Mesothelial cell of epicardium (in vitro differentiated cells): ENCODE measurements around the gene TMEM131L. TPM values are rescaled to one million over a fixed set of nuclear protein-coding genes. Genes with fewer than 3 reads are reported as not detected.
"Not testable (repeated sequence)": the region's sequence is repeated elsewhere in the genome, so short reads cannot be mapped to it uniquely, and the experiment has no call there.

Source experiments
- DNase-seq, 2 experiments: peaks; one replicate each; pipeline ENCODE4 v3.0.0; 2021; ENCODE audit warnings: low spot score in 2 of 2; ENCODE audit not compliant: unreplicated experiment in 2 of 2
- H3K27ac Mint-ChIP-seq: 2 replicates; pipeline ENCODE4 v1.8.0; 2021; ENCODE audit warnings: mixed read lengths
- H3K27me3 Mint-ChIP-seq: 2 replicates; pipeline ENCODE4 v1.8.0; 2021; ENCODE audit warnings: low read depth, mixed read lengths
- H3K36me3 Mint-ChIP-seq: 2 replicates; pipeline ENCODE4 v1.8.0; 2021; ENCODE audit warnings: mixed read lengths
- H3K4me1 Mint-ChIP-seq: 2 replicates; pipeline ENCODE4 v1.8.0; 2021; ENCODE audit warnings: mixed read lengths
- H3K4me3 Mint-ChIP-seq: 2 replicates; pipeline ENCODE4 v1.8.0; 2021; ENCODE audit warnings: mild to moderate bottlenecking, moderate library complexity, mixed read lengths
- H3K9me3 Mint-ChIP-seq: 2 replicates; pipeline ENCODE4 v1.8.0; 2021; ENCODE audit warnings: mixed read lengths
- CTCF ChIP-seq: fragments of 200-600 bp; sonication (generic); IDR thresholded peaks from one replicate; pipeline ENCODE4 v1.5.0; 2021; ENCODE audit warnings: antibody characterized with exemption; ENCODE audit not compliant: unreplicated experiment
- total RNA-seq: library from RNA; stranded (reverse); gene quantifications from 3 replicates; pipeline ENCODE4 v1.2.1, GENCODE V29; 2021

Gene TMEM131L
- 11.0 to 13.9 TPM (median 11.4 TPM) in 3 replicates for total RNA-seq

- peaks cover 24% of the 10 kb centered on the region for H3K4me1 Mint-ChIP-seq
Measured at GRCh38 chr4:153466081-153466948, at the start of gene TMEM131L. TSS of gene TMEM131L (plus strand) at chr4:153466360. CDS start at chr4:153466398, 38 bp downstream.

GRCh38 chr4:153416456-153416855, 49.7 kb upstream of the TMEM131L start:
- H3K27ac Mint-ChIP-seq, H3K4me3 Mint-ChIP-seq, H3K27me3 Mint-ChIP-seq, H3K9me3 Mint-ChIP-seq, DNase-seq, H3K36me3 Mint-ChIP-seq, H3K4me1 Mint-ChIP-seq: not testable (repeated sequence)

More at GRCh38 chr4:153466081-153466948, at the start of gene TMEM131L:
- Mint-ChIP-seq H3K27ac (peak within 1 kb of the TSS; percentile 58), H3K36me3 (peaks cover 2% of the 10 kb centered on the region), H3K9me3 (no peaks in the 10 kb centered on the region), H3K27me3 (peaks cover 22% of the 10 kb centered on the region), H3K4me3 (peak within 1 kb of the TSS; percentile 84)
- TF ChIP-seq CTCF: no peak
- peak; percentile 54 to 60 for DNase-seq

- Mint-ChIP-seq H3K36me3 (no peaks in the 10 kb centered on the region), H3K4me3 (no peak overlapping the region), H3K27me3 (no peaks in the 10 kb centered on the region), H3K9me3 (no peaks in the 10 kb centered on the region), H3K27ac (no peak overlapping the region), H3K4me1 (peaks cover 6% of the 10 kb centered on the region)
- no peak for DNase-seq
- TF ChIP-seq CTCF: no peak
Measured at GRCh38 chr4:153418121-153418520, 48.0 kb upstream of the TMEM131L start.

- H3K4me3 Mint-ChIP-seq: no peak overlapping the region
- H3K27ac Mint-ChIP-seq: peak overlapping the region; percentile 40
- no peaks in the 10 kb centered on the region for H3K9me3 Mint-ChIP-seq
- H3K27me3 Mint-ChIP-seq: no peaks in the 10 kb centered on the region
- H3K4me1 Mint-ChIP-seq: peaks cover 6% of the 10 kb centered on the region
- DNase-seq: no peak
- no peaks in the 10 kb centered on the region for H3K36me3 Mint-ChIP-seq
- no peak for TF ChIP-seq CTCF
Measured at GRCh38 chr4:153418558-153418957, 47.6 kb upstream of the TMEM131L start.

- TF ChIP-seq CTCF: no peak
- no peaks in the 10 kb centered on the region for H3K9me3 Mint-ChIP-seq
- no peak overlapping the region for H3K4me3 Mint-ChIP-seq
- no peak for DNase-seq
- no peak overlapping the region for H3K27ac Mint-ChIP-seq
- H3K27me3 Mint-ChIP-seq: no peaks in the 10 kb centered on the region
- peaks cover 6% of the 10 kb centered on the region for H3K4me1 Mint-ChIP-seq
- no peaks in the 10 kb centered on the region for H3K36me3 Mint-ChIP-seq
Measured at GRCh38 chr4:153419029-153419428, 47.1 kb upstream of the TMEM131L start.

GRCh38 chr4:153419673-153420278, 46.4 kb upstream of the TMEM131L start:
- H3K27ac Mint-ChIP-seq: no peak overlapping the region
- H3K9me3 Mint-ChIP-seq: no peaks in the 10 kb centered on the region
- peaks cover 6% of the 10 kb centered on the region for H3K4me1 Mint-ChIP-seq
- TF ChIP-seq CTCF: no peak
- H3K4me3 Mint-ChIP-seq: no peak overlapping the region
- DNase-seq: no peak
- no peaks in the 10 kb centered on the region for H3K27me3 Mint-ChIP-seq
- H3K36me3 Mint-ChIP-seq: no peaks in the 10 kb centered on the region
